Osteocyte (in vitro differentiated cells): Measurements from ENCODE around the gene ST8SIA4. TPM values are rescaled to one million over a fixed set of nuclear protein-coding genes. Genes with fewer than 3 reads are reported as not detected.

Experiments used
- DNase-seq: peaks from one replicate; pipeline ENCODE4 v3.0.0; 2021; ENCODE audit warnings: mixed read lengths; ENCODE audit not compliant: unreplicated experiment; ENCODE audit errors: extremely low spot score
- H3K27ac Mint-ChIP-seq: one replicate; pipeline ENCODE4 v1.8.0; 2021; ENCODE audit warnings: mild to moderate bottlenecking, mixed read lengths; ENCODE audit not compliant: unreplicated experiment
- H3K27me3 Mint-ChIP-seq: one replicate; pipeline ENCODE4 v1.8.0; 2021; ENCODE audit warnings: mixed read lengths; ENCODE audit not compliant: unreplicated experiment
- H3K36me3 Mint-ChIP-seq: one replicate; pipeline ENCODE4 v1.8.0; 2021; ENCODE audit warnings: mixed read lengths; ENCODE audit not compliant: unreplicated experiment
- H3K4me1 Mint-ChIP-seq: one replicate; pipeline ENCODE4 v1.8.0; 2021; ENCODE audit warnings: mixed read lengths; ENCODE audit not compliant: unreplicated experiment
- H3K4me3 Mint-ChIP-seq: one replicate; pipeline ENCODE4 v1.8.0; 2021; ENCODE audit warnings: mild to moderate bottlenecking, moderate library complexity, mixed read lengths; ENCODE audit not compliant: unreplicated experiment
- H3K9me3 Mint-ChIP-seq: one replicate; pipeline ENCODE4 v1.8.0; 2021; ENCODE audit warnings: mixed read lengths; ENCODE audit not compliant: unreplicated experiment
- total RNA-seq: library from RNA; stranded (reverse); gene quantifications from 2 replicates; pipeline ENCODE4 v1.2.1, GENCODE V29; 2021
- TF ChIP-seq, protein P1 (sequence below): fragments of 200-600 bp; sonication (generic); IDR thresholded peaks from 2 replicates; pipeline ENCODE4 v1.5.0; 2021; ENCODE audit warnings: antibody characterized with exemption, mild to moderate bottlenecking, moderate library complexity

The ST8SIA4 gene
- total RNA-seq, 1 donor from 2014 or later: not detected

DNA sequence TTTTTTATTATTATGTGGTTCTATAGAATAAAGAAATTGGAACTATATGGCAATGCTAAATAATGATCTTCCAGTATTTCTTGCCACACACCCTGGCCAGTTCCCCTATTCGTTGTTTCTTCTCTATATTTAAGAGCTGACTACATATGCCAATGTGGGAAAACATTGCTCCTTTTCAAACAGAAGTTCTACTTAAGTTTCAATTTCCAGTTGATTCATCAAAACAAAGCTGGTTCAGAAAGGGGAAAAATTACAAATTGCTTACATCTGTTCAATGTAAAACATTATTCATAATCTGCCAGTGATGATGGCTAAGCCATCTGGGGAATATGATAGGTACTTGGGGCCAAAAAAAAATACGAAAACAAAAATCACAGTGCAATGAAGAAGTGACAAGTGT is 76.9 kb downstream of the ST8SIA4 start:
- TF ChIP-seq, protein P1, sequence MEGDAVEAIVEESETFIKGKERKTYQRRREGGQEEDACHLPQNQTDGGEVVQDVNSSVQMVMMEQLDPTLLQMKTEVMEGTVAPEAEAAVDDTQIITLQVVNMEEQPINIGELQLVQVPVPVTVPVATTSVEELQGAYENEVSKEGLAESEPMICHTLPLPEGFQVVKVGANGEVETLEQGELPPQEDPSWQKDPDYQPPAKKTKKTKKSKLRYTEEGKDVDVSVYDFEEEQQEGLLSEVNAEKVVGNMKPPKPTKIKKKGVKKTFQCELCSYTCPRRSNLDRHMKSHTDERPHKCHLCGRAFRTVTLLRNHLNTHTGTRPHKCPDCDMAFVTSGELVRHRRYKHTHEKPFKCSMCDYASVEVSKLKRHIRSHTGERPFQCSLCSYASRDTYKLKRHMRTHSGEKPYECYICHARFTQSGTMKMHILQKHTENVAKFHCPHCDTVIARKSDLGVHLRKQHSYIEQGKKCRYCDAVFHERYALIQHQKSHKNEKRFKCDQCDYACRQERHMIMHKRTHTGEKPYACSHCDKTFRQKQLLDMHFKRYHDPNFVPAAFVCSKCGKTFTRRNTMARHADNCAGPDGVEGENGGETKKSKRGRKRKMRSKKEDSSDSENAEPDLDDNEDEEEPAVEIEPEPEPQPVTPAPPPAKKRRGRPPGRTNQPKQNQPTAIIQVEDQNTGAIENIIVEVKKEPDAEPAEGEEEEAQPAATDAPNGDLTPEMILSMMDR: no peak
- H3K4me1 Mint-ChIP-seq: peaks cover 15% of the 10 kb centered on the region
- H3K4me3 Mint-ChIP-seq: no peak overlapping the region
- H3K27ac Mint-ChIP-seq: no peak overlapping the region
- peaks cover 4% of the 10 kb centered on the region for H3K27me3 Mint-ChIP-seq
- H3K36me3 Mint-ChIP-seq: no peaks in the 10 kb centered on the region
- H3K9me3 Mint-ChIP-seq: no peaks in the 10 kb centered on the region
- DNase-seq: no peak

DNA sequence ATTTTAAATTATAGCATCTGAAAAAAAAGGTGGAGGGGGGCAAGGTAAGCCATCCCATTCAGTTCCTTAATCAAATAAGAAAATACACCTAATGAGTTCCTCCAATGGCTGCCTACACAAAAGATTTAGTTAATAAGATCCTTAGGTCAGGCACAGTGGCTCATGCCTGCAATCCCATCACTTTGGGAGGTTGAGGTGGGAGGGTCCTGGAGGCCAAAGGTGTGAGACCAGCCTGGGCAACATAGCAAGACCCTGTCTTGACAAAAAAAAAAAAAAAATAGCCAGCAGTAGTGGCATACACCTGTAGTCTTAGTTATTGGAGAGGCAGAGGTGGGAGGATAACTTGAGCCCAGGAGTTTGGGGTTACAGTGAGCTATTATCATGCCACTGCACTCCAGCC is 78.4 kb downstream of the ST8SIA4 start:
- DNase-seq: no peak
- no peaks in the 10 kb centered on the region for H3K36me3 Mint-ChIP-seq
- no peak overlapping the region for H3K27ac Mint-ChIP-seq
- H3K4me3 Mint-ChIP-seq: no peak overlapping the region
- H3K27me3 Mint-ChIP-seq: peaks cover 4% of the 10 kb centered on the region
- TF ChIP-seq, protein P1: no peak
- peaks cover 15% of the 10 kb centered on the region for H3K4me1 Mint-ChIP-seq
- H3K9me3 Mint-ChIP-seq: no peaks in the 10 kb centered on the region

DNA sequence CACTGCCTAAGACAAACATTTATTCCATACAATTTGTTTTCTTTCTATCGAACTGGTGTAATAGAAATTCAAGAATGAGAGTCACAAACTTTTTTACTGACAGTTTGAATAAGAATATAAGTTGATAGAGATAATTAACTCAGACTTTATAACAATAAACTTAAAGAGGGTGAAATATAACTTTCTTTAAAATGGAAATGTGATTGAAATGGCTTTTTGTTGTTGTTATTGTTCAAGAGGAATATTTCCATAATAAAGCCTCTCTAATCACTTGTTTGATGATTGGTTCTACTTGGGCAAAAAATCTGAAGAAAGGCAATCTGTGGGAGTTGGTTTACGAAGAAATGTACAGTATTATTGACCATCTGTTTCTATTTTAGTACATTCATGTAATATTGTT is 79.3 kb downstream of the ST8SIA4 start:
- Mint-ChIP-seq H3K4me1 (peaks cover 15% of the 10 kb centered on the region), H3K4me3 (no peak overlapping the region), H3K9me3 (no peaks in the 10 kb centered on the region), H3K36me3 (no peaks in the 10 kb centered on the region), H3K27ac (no peak overlapping the region), H3K27me3 (peaks cover 4% of the 10 kb centered on the region)
- no peak for DNase-seq
- TF ChIP-seq, protein P1: no peak

DNA sequence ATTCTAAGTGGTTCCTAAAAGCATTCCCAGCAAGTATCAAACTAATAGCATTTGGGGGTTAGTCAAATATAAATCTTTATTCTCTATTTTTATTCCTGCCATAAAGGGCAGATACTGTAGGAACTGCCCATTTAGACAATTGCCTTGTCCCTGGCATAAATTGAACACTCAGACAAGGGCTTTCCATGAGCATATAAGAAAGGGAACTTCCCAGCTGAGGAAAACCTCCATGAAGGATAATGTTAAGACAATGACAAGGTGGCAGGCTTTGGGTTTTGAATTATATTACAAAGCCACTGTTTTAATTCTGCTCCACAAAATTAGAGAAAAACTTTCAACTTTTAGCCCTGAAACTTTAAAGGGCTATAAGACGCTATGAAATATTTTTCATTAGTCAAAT is 81.3 kb downstream of the ST8SIA4 start:
- Mint-ChIP-seq H3K27me3 (peaks cover 4% of the 10 kb centered on the region), H3K27ac (no peak overlapping the region), H3K4me3 (no peak overlapping the region), H3K9me3 (no peaks in the 10 kb centered on the region), H3K4me1 (peaks cover 3% of the 10 kb centered on the region), H3K36me3 (no peaks in the 10 kb centered on the region)
- TF ChIP-seq, protein P1: no peak
- DNase-seq: no peak

DNA sequence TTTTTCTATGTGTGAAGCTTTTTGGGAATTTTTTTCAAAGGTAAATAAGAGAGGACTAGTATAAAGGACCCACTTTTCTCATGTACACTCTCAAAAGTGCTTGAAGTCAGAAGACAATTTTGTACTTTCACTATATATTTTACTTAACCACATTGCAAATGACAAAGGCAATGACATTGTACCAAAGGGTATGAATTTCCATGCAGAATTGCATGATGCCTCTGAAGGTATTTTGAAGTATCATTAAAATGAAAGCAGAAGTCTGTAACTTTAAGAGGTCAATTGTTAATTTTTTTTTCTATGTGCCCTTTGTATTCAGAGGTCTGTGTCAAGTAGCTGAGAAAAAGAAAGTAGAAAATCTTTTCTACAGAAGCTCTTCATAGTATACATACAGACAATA is 84.7 kb downstream of the ST8SIA4 start:
- no peak for DNase-seq
- peaks cover 14% of the 10 kb centered on the region for H3K27me3 Mint-ChIP-seq
- no peaks in the 10 kb centered on the region for H3K4me1 Mint-ChIP-seq
- H3K9me3 Mint-ChIP-seq: no peaks in the 10 kb centered on the region
- H3K4me3 Mint-ChIP-seq: no peak overlapping the region
- TF ChIP-seq, protein P1: no peak
- H3K27ac Mint-ChIP-seq: no peak overlapping the region
- no peaks in the 10 kb centered on the region for H3K36me3 Mint-ChIP-seq
